Endothelial cell of umbilical vein (primary cell): ENCODE measurements around the gene LTBP2. TPM values are rescaled to one million over a fixed set of nuclear protein-coding genes. Genes with fewer than 3 reads are reported as not detected.

Source experiments
- BruUV-seq: library from RNA; stranded (reverse); fragments of 400-500 nt; replicated peaks from 2 replicates; lab custom pipeline; 2021; lab: Mats Ljungman, UMichigan
- CTCF ChIA-PET: fragments of 300-600, 350-600 bp; sonication (Branson Sonifier 250); formaldehyde crosslinking; loops from one replicate; lab custom pipeline; 2021; ENCODE audit warnings: antibody characterized with exemption, inconsistent platforms; lab: Charles Lee
- POLR2A ChIA-PET: fragments of 300-600, 350-600 bp; sonication (Branson Sonifier 250); formaldehyde crosslinking; loops from one replicate; lab custom pipeline; 2021; ENCODE audit warnings: antibody characterized with exemption, inconsistent platforms; lab: Charles Lee
- DNase-seq: peaks from one replicate; pipeline ENCODE4 v3.0.0-alpha.2; 2011; ENCODE audit warnings: low read depth, low spot score
- FAIRE-seq: peaks from 2 replicates; lab custom pipeline; 2011; peaks lifted over from hg19 to GRCh38; lab: Jason Lieb, UNC
- H2AFZ ChIP-seq: 2 replicates; pipeline ENCODE4 v1.6.0; 2012; ENCODE audit warnings: low read depth, low read length, control low read depth, inconsistent platforms
- H3K27ac ChIP-seq: 2 replicates; pipeline ENCODE4 v1.5.1; 2011; ENCODE audit warnings: low read depth, mild to moderate bottlenecking, control low read depth, low read length, moderate library complexity; ENCODE audit not compliant: insufficient read depth
- H3K27me3 ChIP-seq, 2 experiments: 2 replicates each; pipeline versions ENCODE4 v1.6.0 to v1.6.1; 2011; ENCODE audit warnings: low read length in 2 of 2, mixed read lengths in 1 of 2; ENCODE audit not compliant: control insufficient read depth in 2 of 2, insufficient read depth in 2 of 2
- H3K36me3 ChIP-seq, 2 experiments: 2 replicates in 1 of 2; 3 replicates in 1 of 2; pipeline ENCODE4 v1.5.1; 2011; ENCODE audit warnings: low read length in 2 of 2, mild to moderate bottlenecking in 1 of 2, moderate library complexity in 1 of 2; ENCODE audit not compliant: control insufficient read depth in 2 of 2, insufficient read depth in 2 of 2; ENCODE audit errors: extremely low read depth in 1 of 2
- H3K4me1 ChIP-seq: 3 replicates; pipeline ENCODE4 v1.5.1; 2011; ENCODE audit warnings: mild to moderate bottlenecking, low read length; ENCODE audit not compliant: control insufficient read depth, insufficient read depth; ENCODE audit errors: extremely low read depth
- H3K4me2 ChIP-seq: 2 replicates; pipeline ENCODE4 v1.6.1; 2011; ENCODE audit warnings: low read length, control low read depth, mixed read lengths; ENCODE audit not compliant: insufficient read depth
- H3K4me3 ChIP-seq, 3 experiments: fragments of 200-600 bp in 1 of 3; sonication (generic), shearing (Covaris generic) in 1 of 3; replicated peaks in 1 of 3; 2 replicates each; pipeline ENCODE4 v1.5.1; 2011 to 2016; ENCODE audit warnings: control low read depth in 3 of 3, low read length in 3 of 3, mild to moderate bottlenecking in 2 of 3, inconsistent platforms in 1 of 3, low read depth in 1 of 3, moderate library complexity in 1 of 3; ENCODE audit not compliant: insufficient read depth in 1 of 3
- H3K79me2 ChIP-seq: 2 replicates; pipeline ENCODE4 v1.6.0; 2012; ENCODE audit warnings: low read length, inconsistent platforms; ENCODE audit not compliant: control insufficient read depth, insufficient read depth
- H3K9ac ChIP-seq: replicated peaks from 2 replicates; pipeline ENCODE3; 2011; ENCODE audit warnings: low read length, control low read depth; ENCODE audit not compliant: insufficient read depth; ENCODE audit errors: extremely low read depth
- H3K9me1 ChIP-seq: replicated peaks from 3 replicates; pipeline ENCODE4 v1.6.0; 2011; ENCODE audit warnings: mild to moderate bottlenecking, low read length; ENCODE audit not compliant: control insufficient read depth, insufficient read depth; ENCODE audit errors: extremely low read depth
- H3K9me3 ChIP-seq: replicated peaks from 2 replicates; pipeline ENCODE4 v1.5.1; 2012; ENCODE audit warnings: low read length, inconsistent platforms; ENCODE audit not compliant: control insufficient read depth, insufficient read depth
- H4K20me1 ChIP-seq: replicated peaks from 2 replicates; pipeline ENCODE3; 2011; ENCODE audit warnings: mild to moderate bottlenecking, low read length; ENCODE audit not compliant: control insufficient read depth, insufficient read depth; ENCODE audit errors: extremely low read depth
- CTCF ChIP-seq, 2 donors: IDR thresholded peaks; 1 replicate in 1 of 2; 2 replicates in 1 of 2; pipeline ENCODE4 v1.5.1; 2011; ENCODE audit warnings: low read length in 2 of 2, mild to moderate bottlenecking in 2 of 2, moderate library complexity in 2 of 2, control low read depth in 1 of 2, inconsistent platforms in 1 of 2, low read depth in 1 of 2; ENCODE audit not compliant: insufficient read depth in 1 of 2; ENCODE audit errors: extremely low read depth in 1 of 2
- EZH2 ChIP-seq: IDR thresholded peaks from 2 replicates; pipeline ENCODE4 v1.6.1; 2012; ENCODE audit warnings: borderline replicate concordance, low read depth, mild to moderate bottlenecking, moderate library complexity, low read length, inconsistent platforms; ENCODE audit not compliant: severe bottlenecking
- FOS ChIP-seq: IDR thresholded peaks from 2 replicates; pipeline ENCODE4 v1.6.1; 2011; ENCODE audit warnings: mild to moderate bottlenecking, low read length, moderate library complexity, borderline replicate concordance; ENCODE audit not compliant: insufficient read depth
- GATA2 ChIP-seq: IDR thresholded peaks from 2 replicates; pipeline ENCODE4 v1.7.0; 2011; ENCODE audit warnings: low read depth, mild to moderate bottlenecking, moderate library complexity, mixed read lengths, low read length; ENCODE audit not compliant: insufficient read length, insufficient read depth
- JUN ChIP-seq: IDR thresholded peaks from 2 replicates; pipeline ENCODE4 v1.6.1; 2011; ENCODE audit warnings: borderline replicate concordance, low read depth; ENCODE audit not compliant: insufficient read length, insufficient read depth
- MYC ChIP-seq: IDR thresholded peaks from one replicate; pipeline ENCODE4 v1.6.1; 2011; ENCODE audit warnings: mild to moderate bottlenecking, low read depth, low read length
- POLR2A ChIP-seq: IDR thresholded peaks from 2 replicates; pipeline ENCODE4 v1.6.1; 2012; ENCODE audit warnings: low read depth, mild to moderate bottlenecking, control low read depth, low read length
- POLR2AphosphoS5 ChIP-seq: IDR thresholded peaks from 2 replicates; pipeline ENCODE4 v1.6.1; 2012; ENCODE audit warnings: low read depth, mild to moderate bottlenecking, control low read depth, low read length, moderate library complexity; ENCODE audit not compliant: insufficient read depth
- dilution Hi-C: fragments of 300-500 bp; cut with MboI; formaldehyde crosslinking; loops from one replicate; pipeline ENCODE4 v1.15.0; 2019; ENCODE audit warnings: low sequenced_read_pairs; ENCODE audit not compliant: extremely low pct_ligation_motif_present
- intact Hi-C: fragments of 100-400 bp; cut with micrococcal nuclease; formaldehyde crosslinking; loops from one replicate; pipeline ENCODE4 v1.10.0; 2022
- polyA plus RNA-seq, 4 experiments: library from polyadenylated mRNA; depleted of rRNA in 3 of 4; stranded (reverse) in 3 of 4; unstranded in 1 of 4; fragments of >200 nt; gene quantifications; 2 replicates each; pipeline versions ENCODE4 v1.2.1 to v1.2.3, GENCODE V29; 2011 to 2012; ENCODE audit warnings: missing spikeins in 1 of 4
- total RNA-seq: library from RNA; stranded (reverse); gene quantifications from 2 replicates; pipeline ENCODE4 v1.2.3, GENCODE V29; 2021
- TF ChIP-seq, protein P1 (sequence below): IDR thresholded peaks from 2 replicates; pipeline ENCODE4 v1.6.1; 2011; ENCODE audit not compliant: insufficient read depth, insufficient read length

LTBP2 gene
- total and polyA plus RNA-seq, 2 donors (not counting 3 experiments of a cell fraction or from before 2014, with no cell fraction given): 209 to 268 TPM

DNA sequence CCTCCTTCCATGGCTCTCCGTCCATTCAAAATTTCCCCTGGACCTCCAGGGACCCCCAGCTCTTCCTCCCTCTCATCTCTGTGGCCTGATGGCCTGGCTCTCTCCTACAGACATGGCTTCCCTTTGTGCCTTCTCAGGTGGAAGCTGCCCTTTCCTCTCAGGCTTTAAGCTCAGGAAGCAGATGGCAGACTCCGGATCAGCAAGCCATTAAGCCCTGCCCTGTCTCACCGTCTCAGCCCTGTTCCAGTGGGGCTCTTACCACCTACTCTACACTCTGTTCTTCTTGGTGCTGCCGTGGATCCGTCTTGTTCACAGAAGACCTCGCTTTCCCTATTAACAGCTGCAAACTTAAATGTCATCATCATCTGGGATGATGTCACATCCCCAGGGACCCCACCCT is 152.1 kb downstream of the LTBP2 start:
- H2AFZ ChIP-seq: no peak overlapping the region
- dilution Hi-C loops: no loop called here

More for the DNA sequence above, 152.1 kb downstream of the LTBP2 start:
- no peaks in the 10 kb centered on the region for H3K9me3 ChIP-seq
- no peaks in the 10 kb centered on the region for H3K79me2 ChIP-seq
- CTCF ChIA-PET: interaction anchor here (1.2 to 5.5 kb wide), 3 partner anchors 18 to 181 kb away, joined by 3 to 43 read pairs (median 3); partner anchors contain the start of gene NPC2
- no peak overlapping the region for H3K27ac ChIP-seq
- FAIRE-seq: no peak
- no peaks in the 10 kb centered on the region for H4K20me1 ChIP-seq
- no peaks in the 10 kb centered on the region for H3K9me1 ChIP-seq
- no peak overlapping the region for H3K4me2 ChIP-seq
- H3K27me3 ChIP-seq: peaks cover 0 to under 1% of the 10 kb centered on the region in 2 experiments
- intact Hi-C loops: loop anchor here (1.0 to 5.0 kb wide), 2 partner anchors 19 to 282 kb away; no protein-coding TSS in a partner anchor
- H3K36me3 ChIP-seq: no peaks in the 10 kb centered on the region
- H3K9ac ChIP-seq: no peak overlapping the region
- POLR2A ChIA-PET: no interaction called here
- no TSS peak for BruUV-seq
- TF ChIP-seq POLR2AphosphoS5 (no peak), CTCF (IDR thresholded peaks at IDR 0.05; ENCODE audit: extremely low read depth in 1 of 2, insufficient read depth in 1 of 2, low read depth in 1 of 2, low read length in 2 of 2) (no peak), MYC (no peak), GATA2 (no peak), POLR2A (no peak), EZH2 (no peak), JUN (no peak), FOS (no peak)
- TF ChIP-seq, protein P1, sequence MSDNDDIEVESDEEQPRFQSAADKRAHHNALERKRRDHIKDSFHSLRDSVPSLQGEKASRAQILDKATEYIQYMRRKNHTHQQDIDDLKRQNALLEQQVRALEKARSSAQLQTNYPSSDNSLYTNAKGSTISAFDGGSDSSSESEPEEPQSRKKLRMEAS: no peak
- H3K4me3 ChIP-seq: no peak overlapping the region
- H3K4me1 ChIP-seq: peaks cover 8% of the 10 kb centered on the region
- DNase-seq: no peak
